SK-N-SH (cell line): ENCODE measurements around the gene OCA2. TPM values are rescaled to one million over a fixed set of nuclear protein-coding genes. Genes with fewer than 3 reads are reported as not detected.

Source experiments
- CTCF ChIA-PET: fragments of 300-600, 350-600 bp; formaldehyde crosslinking; extraction: SDS; loops from one replicate; lab custom pipeline; 2021; lab: Yijun Ruan, JAX
- POLR2A ChIA-PET: fragments of 350-600 bp; sonication (Branson Sonifier 250); formaldehyde crosslinking; extraction: SDS; loops from one replicate; lab custom pipeline; 2020; ENCODE audit warnings: antibody characterized with exemption, inconsistent platforms; lab: Yijun Ruan, JAX
- DNase-seq: peaks from one replicate; pipeline ENCODE4 v3.0.0; 2012
- H2AFZ ChIP-seq: fragments of 200-600 bp; sonication (generic); 2 replicates; pipeline ENCODE4 v1.8.1; 2016; ENCODE audit warnings: antibody characterized with exemption, mild to moderate bottlenecking, low read depth
- H3F3A ChIP-seq: fragments of 200-600 bp; sonication (generic); replicated peaks from 2 replicates; pipeline ENCODE3; 2016; ENCODE audit warnings: antibody characterized with exemption, mild to moderate bottlenecking; ENCODE audit not compliant: insufficient read depth
- H3K27ac ChIP-seq, 2 experiments: fragments of 200-500 bp in 1 of 2; fragments of 200-600 bp in 1 of 2; sonication (Bioruptor generic) in 1 of 2; sonication (generic), shearing (Covaris generic) in 1 of 2; 2 replicates each; pipeline versions ENCODE4 v1.5.1 to v1.6.1; 2014 to 2016; ENCODE audit warnings: low read depth in 2 of 2, inconsistent platforms in 1 of 2, low read length in 1 of 2, mild to moderate bottlenecking in 1 of 2, mixed read lengths in 1 of 2
- H3K27me3 ChIP-seq: fragments of 200-600 bp; sonication (generic), shearing (Covaris generic); 2 replicates; pipeline ENCODE4 v1.6.1; 2016; ENCODE audit warnings: mixed run types; ENCODE audit not compliant: insufficient read depth
- H3K36me3 ChIP-seq, 2 experiments: fragments of 200-500 bp in 1 of 2; fragments of 200-600 bp in 1 of 2; sonication (Bioruptor generic) in 1 of 2; sonication (generic) in 1 of 2; replicated peaks in 1 of 2; 2 replicates each; pipeline versions ENCODE3 to v1.5.1; 2014 to 2016; ENCODE audit warnings: low read length in 1 of 2, mild to moderate bottlenecking in 1 of 2; ENCODE audit not compliant: insufficient read depth in 2 of 2, control insufficient read depth in 1 of 2
- H3K4me1 ChIP-seq, 2 experiments: fragments of 200-500 bp in 1 of 2; fragments of 200-600 bp in 1 of 2; sonication (Bioruptor generic) in 1 of 2; sonication (generic), shearing (Covaris generic) in 1 of 2; 2 replicates each; pipeline versions ENCODE4 v1.5.1 to v1.6.1; 2014 to 2016; ENCODE audit warnings: low read depth in 1 of 2, low read length in 1 of 2, mixed run types in 1 of 2; ENCODE audit not compliant: insufficient read depth in 2 of 2, control insufficient read depth in 1 of 2
- H3K4me2 ChIP-seq: fragments of 200-600 bp; sonication (generic), shearing (Covaris generic); 2 replicates; pipeline ENCODE4 v1.6.1; 2017; ENCODE audit warnings: mixed run types
- H3K4me3 ChIP-seq, 2 experiments: fragments of 200-500 bp in 1 of 2; fragments of 200-600 bp in 1 of 2; sonication (Bioruptor generic) in 1 of 2; sonication (generic), shearing (Covaris generic) in 1 of 2; 2 replicates each; pipeline versions ENCODE4 v1.5.1 to v1.8.1; 2014 to 2016; ENCODE audit warnings: low read depth in 2 of 2, inconsistent platforms in 1 of 2, low read length in 1 of 2, mild to moderate bottlenecking in 1 of 2, mixed read lengths in 1 of 2, moderate library complexity in 1 of 2
- H3K79me2 ChIP-seq: fragments of 200-600 bp; sonication (generic); 2 replicates; pipeline ENCODE4 v1.8.1; 2017; ENCODE audit warnings: mild to moderate bottlenecking; ENCODE audit not compliant: insufficient read depth
- H3K9ac ChIP-seq: fragments of 200-600 bp; sonication (generic); 2 replicates; pipeline ENCODE4 v1.6.1; 2017; ENCODE audit warnings: mixed run types
- H3K9me2 ChIP-seq: fragments of 200-600 bp; sonication (generic); 2 replicates; pipeline ENCODE4 v1.6.1; 2017; ENCODE audit warnings: mixed run types
- H3K9me3 ChIP-seq: fragments of 200-600 bp; sonication (generic); 2 replicates; pipeline ENCODE4 v1.6.1; 2017; ENCODE audit warnings: mixed run types, mild to moderate bottlenecking, moderate library complexity
- H4K20me1 ChIP-seq: fragments of 200-600 bp; sonication (generic); 2 replicates; pipeline ENCODE4 v1.6.1; 2017; ENCODE audit warnings: mild to moderate bottlenecking, mixed run types; ENCODE audit not compliant: insufficient read depth
- CHD2 ChIP-seq: fragments of 150-350 bp; IDR thresholded peaks from 2 replicates; pipeline ENCODE4 v1.6.1; 2018; ENCODE audit warnings: low read length; ENCODE audit not compliant: partially characterized antibody
- EP300 ChIP-seq, 2 experiments: IDR thresholded peaks; 2 replicates each; pipeline versions ENCODE4 v1.4.0 to v1.6.1; 2012; ENCODE audit warnings: borderline replicate concordance in 1 of 2, low read depth in 1 of 2, low read length in 1 of 2
- EZH2phosphoT487 ChIP-seq: fragments of 200-600 bp; sonication (generic); IDR thresholded peaks from 2 replicates; pipeline ENCODE4 v1.6.1; 2017; ENCODE audit warnings: low read depth, mixed run types, mild to moderate bottlenecking, antibody characterized with exemption, moderate library complexity, borderline replicate concordance
- FOSL2 ChIP-seq: IDR thresholded peaks from 2 replicates; pipeline ENCODE4 v1.4.0; 2012; ENCODE audit warnings: low read depth, mild to moderate bottlenecking, moderate library complexity, borderline replicate concordance
- FOXM1 ChIP-seq: IDR thresholded peaks from 2 replicates; pipeline ENCODE4 v1.4.0; 2012; ENCODE audit warnings: low read depth, mild to moderate bottlenecking
- GATA2 ChIP-seq: sonication (generic); formaldehyde crosslinking; IDR thresholded peaks from 2 replicates; pipeline ENCODE4 v1.5.0; 2020; ENCODE audit warnings: mild to moderate bottlenecking, missing genetic modification reagents
- IRF3 ChIP-seq: fragments of 150-350 bp; IDR thresholded peaks from 2 replicates; pipeline ENCODE4 v1.6.1; 2016; ENCODE audit warnings: mild to moderate bottlenecking, low read depth, low read length
- MAX ChIP-seq: IDR thresholded peaks from 2 replicates; pipeline ENCODE4 v1.4.0; 2012; ENCODE audit warnings: low read depth
- MXI1 ChIP-seq: IDR thresholded peaks from 2 replicates; pipeline ENCODE4 v1.6.1; 2012; ENCODE audit warnings: mild to moderate bottlenecking, low read depth, low read length, improper control_type of control experiment
- POLR2AphosphoS5 ChIP-seq: IDR thresholded peaks from 2 replicates; pipeline ENCODE4 v1.6.1; 2012; ENCODE audit warnings: low read depth, low read length
- RAD21 ChIP-seq: IDR thresholded peaks from 2 replicates; pipeline ENCODE4 v1.6.1; 2012; ENCODE audit warnings: mild to moderate bottlenecking, low read length
- RCOR1 ChIP-seq: fragments of 150-350 bp; IDR thresholded peaks from 2 replicates; pipeline ENCODE4 v1.6.1; 2017; ENCODE audit warnings: antibody characterized with exemption, low read length
- RFX5 ChIP-seq: IDR thresholded peaks from 2 replicates; pipeline ENCODE4 v1.6.1; 2012; ENCODE audit warnings: mild to moderate bottlenecking, improper control_type of control experiment, low read length
- RXRA ChIP-seq: IDR thresholded peaks from 2 replicates; pipeline ENCODE4 v1.4.0; 2012; ENCODE audit warnings: low read depth, mild to moderate bottlenecking, borderline replicate concordance
- SIN3A ChIP-seq: IDR thresholded peaks from 2 replicates; pipeline ENCODE4 v1.6.1; 2012; ENCODE audit warnings: low read depth, mild to moderate bottlenecking, low read length, moderate library complexity, borderline replicate concordance
- SMC3 ChIP-seq: IDR thresholded peaks from 2 replicates; pipeline ENCODE4 v1.6.1; 2012; ENCODE audit warnings: low read depth, low read length, improper control_type of control experiment
- TAF1 ChIP-seq: IDR thresholded peaks from 2 replicates; pipeline ENCODE4 v1.6.1; 2012; ENCODE audit warnings: low read depth, mild to moderate bottlenecking, low read length, moderate library complexity, borderline replicate concordance
- TEAD4 ChIP-seq: IDR thresholded peaks from 2 replicates; pipeline ENCODE4 v1.4.0; 2012; ENCODE audit warnings: mild to moderate bottlenecking, borderline replicate concordance; ENCODE audit not compliant: insufficient read depth
- YY1 ChIP-seq: IDR thresholded peaks from 2 replicates; pipeline ENCODE4 v1.4.0; 2012; ENCODE audit warnings: low read depth, mild to moderate bottlenecking
- ZBTB33 ChIP-seq: IDR thresholded peaks from 2 replicates; pipeline ENCODE4 v1.4.0; 2012; ENCODE audit warnings: low read depth, borderline replicate concordance
- WGBS: methylation state at CpG from one replicate; pipeline ENCODE4 v1.1.6; 2017; ENCODE audit warnings: low lambda C conversion rate; 5-methylcytosine and 5-hydroxymethylcytosine counted together
- polyA plus RNA-seq, 3 experiments: library from polyadenylated mRNA; depleted of rRNA; stranded (reverse); fragments of >200 nt; gene quantifications; 2 replicates each; pipeline ENCODE4 v1.2.3, GENCODE V29; 2012

The OCA2 gene
- polyA plus RNA-seq, 1 of the 3 experiments (the other 2 are of a cell fraction): 0.16 TPM

- Histone ChIP-seq H3K36me3 (no peaks in the 10 kb centered on the region), H2AFZ (no peak overlapping the region), H3K79me2 (no peaks in the 10 kb centered on the region), H3K9me2 (no peaks in the 10 kb centered on the region), H4K20me1 (no peaks in the 10 kb centered on the region), H3K27me3 (no peaks in the 10 kb centered on the region), H3K27ac (no peak overlapping the region), H3K9me3 (no peaks in the 10 kb centered on the region), H3K4me1 (peaks cover 0 to 26% of the 10 kb centered on the region in 2 experiments; a peak in 2 of 4 replicates)
- POLR2A ChIA-PET: no interaction called here
- 7% methylated on average over 3 of the region's 3 CpGs for WGBS
- TF ChIP-seq RXRA (no peak), FOSL2 (no peak), MXI1 (no peak), POLR2AphosphoS5 (no peak), EP300 (IDR thresholded peaks at IDR 0.05; ENCODE audit: borderline replicate concordance in 1 of 2, low read depth in 1 of 2, low read length in 1 of 2) (no peak), YY1 (no peak), GATA2 (no peak), RFX5 (no peak), SMC3 (no peak), CHD2 (no peak), RCOR1 (no peak), EZH2phosphoT487 (no peak), FOXM1 (no peak), RAD21 (no peak), TAF1 (no peak), IRF3 (no peak)
- TF ChIP-seq, all 33 proteins: peak for 0
- DNase-seq: no peak
- Histone ChIP-seq H3F3A (no peaks in the 10 kb centered on the region), H3K9ac (no peak overlapping the region), H3K4me2 (no peak overlapping the region), H3K4me3 (no peak overlapping the region)
- CTCF ChIA-PET: interaction anchor here (1.5 to 1.9 kb wide), 2 partner anchors 26 kb away, joined by 7 to 10 read pairs; no protein-coding TSS in a partner anchor
Observed at GRCh38 chr15:28047277-28047676, 51.8 kb downstream of the OCA2 start.

GRCh38 chr15:28044121-28044672 is 54.9 kb downstream of the OCA2 start:
- no peak for DNase-seq
- TF ChIP-seq ZBTB33: no peak
- TF ChIP-seq SIN3A: no peak
- TF ChIP-seq SMC3: no peak
- no peak for TF ChIP-seq MAX
- no peak for TF ChIP-seq TEAD4
- Histone ChIP-seq H3K27ac (peak overlapping the region in 1 of 2 experiments; percentile 78; a peak in 2 of 4 replicates), H3K4me3 (no peak overlapping the region), H4K20me1 (no peaks in the 10 kb centered on the region), H3K36me3 (no peaks in the 10 kb centered on the region), H3K9ac (no peak overlapping the region), H2AFZ (no peak overlapping the region), H3K4me2 (no peak overlapping the region), H3K4me1 (peaks cover 0 to 8% of the 10 kb centered on the region in 2 experiments; a peak in 2 of 4 replicates), H3K9me2 (no peaks in the 10 kb centered on the region), H3K79me2 (no peaks in the 10 kb centered on the region), H3K27me3 (no peaks in the 10 kb centered on the region), H3F3A (no peaks in the 10 kb centered on the region), H3K9me3 (no peaks in the 10 kb centered on the region)
- 16% methylated on average over 5 of the region's 5 CpGs for WGBS
- ChIA-PET CTCF (interaction anchor here (0.7 to 2.0 kb wide), 4 partner anchors 22 to 1153 kb away, joined by 3 to 14 read pairs (median 4); no protein-coding TSS in a partner anchor), POLR2A (no interaction called here)
